GM12878 (cell line): ENCODE data around the gene CD52. TPM values are rescaled to one million over a fixed set of nuclear protein-coding genes. Genes with fewer than 3 reads are reported as not detected.

ENCODE experiments used
- ATAC-seq: fragments of 200-7000 bp; cut with Tn5 transposase; 3 replicates; pipeline ENCODE4 v1.9.1; 2020; ENCODE audit warnings: mild to moderate bottlenecking, moderate library complexity
- BruUV-seq: library from RNA; stranded (reverse); fragments of 400-500 nt; replicated peaks from 2 replicates; lab custom pipeline; 2021; lab: Mats Ljungman, UMichigan
- CTCF ChIA-PET: fragments of 300-600 bp; sonication (Branson Sonifier 250); formaldehyde crosslinking; extraction: SDS; loops from one replicate; lab custom pipeline; 2021; ENCODE audit warnings: inconsistent platforms; lab: Yijun Ruan, JAX
- POLR2A ChIA-PET: fragments of 350-600 bp; formaldehyde crosslinking; extraction: SDS; loops from one replicate; lab custom pipeline; 2021; ENCODE audit warnings: inconsistent platforms; lab: Charles Lee
- RAD21 ChIA-PET: fragments of 300-600 bp; sonication (Branson Sonifier 250); formaldehyde crosslinking; loops from one replicate; lab custom pipeline; 2023; ENCODE audit warnings: antibody characterized with exemption; ENCODE audit not compliant: unreplicated experiment; lab: Charles Lee
- SMC1A ChIA-PET: fragments of 300-600 bp; sonication (Branson Sonifier 250); formaldehyde crosslinking; loops from one replicate; lab custom pipeline; 2023; ENCODE audit not compliant: unreplicated experiment, uncharacterized antibody; lab: Charles Lee
- DNase-seq: peaks from one replicate; pipeline ENCODE4 v3.0.0-alpha.2; 2011; ENCODE audit warnings: low read depth, low spot score
- FAIRE-seq: peaks from 3 replicates; lab custom pipeline; 2011; peaks lifted over from hg19 to GRCh38; lab: Jason Lieb, UNC
- H2AFZ ChIP-seq: 2 replicates; pipeline ENCODE4 v1.6.0; 2011; ENCODE audit warnings: low read depth, low read length, control low read depth; ENCODE audit not compliant: control insufficient read depth
- H3K27ac ChIP-seq: 2 replicates; pipeline ENCODE4 v1.5.1; 2011; ENCODE audit warnings: control low read depth; ENCODE audit not compliant: control insufficient read depth, insufficient read depth
- H3K27me3 ChIP-seq, 2 experiments: replicated peaks in 1 of 2; 2 replicates each; pipeline versions ENCODE4 v1.6.0 to v1.6.1; 2011; ENCODE audit warnings: low read length in 1 of 2; ENCODE audit not compliant: control insufficient read depth in 2 of 2, insufficient read depth in 2 of 2
- H3K36me3 ChIP-seq, 2 experiments: 2 replicates each; pipeline ENCODE4 v1.5.1; 2011; ENCODE audit warnings: low read length in 1 of 2; ENCODE audit not compliant: control insufficient read depth in 2 of 2, insufficient read depth in 2 of 2
- H3K4me1 ChIP-seq: 2 replicates; pipeline ENCODE4 v1.6.1; 2011; ENCODE audit warnings: mild to moderate bottlenecking, low read length, moderate library complexity, mixed read lengths; ENCODE audit not compliant: control insufficient read depth, insufficient read depth
- H3K4me2 ChIP-seq: 2 replicates; pipeline ENCODE4 v1.6.0; 2011; ENCODE audit warnings: control low read depth; ENCODE audit not compliant: control insufficient read depth, insufficient read depth
- H3K4me3 ChIP-seq: fragments of 200-600 bp; sonication (generic); 2 replicates; pipeline ENCODE4 v1.5.1; 2016
- H3K79me2 ChIP-seq: 2 replicates; pipeline ENCODE4 v1.6.0; 2011; ENCODE audit warnings: low read length; ENCODE audit not compliant: control insufficient read depth, insufficient read depth
- H3K9ac ChIP-seq: 2 replicates; pipeline ENCODE4 v1.8.0; 2011; ENCODE audit warnings: low read length, control low read depth, mixed read lengths; ENCODE audit not compliant: control insufficient read depth, insufficient read depth
- H3K9me3 ChIP-seq: replicated peaks from 3 replicates; pipeline ENCODE4 v1.5.1; 2011; ENCODE audit warnings: mild to moderate bottlenecking, low read length; ENCODE audit not compliant: control insufficient read depth, insufficient read depth
- H4K20me1 ChIP-seq: 2 replicates; pipeline ENCODE4 v1.6.0; 2011; ENCODE audit not compliant: control insufficient read depth, insufficient read depth
- HDGF ChIP-seq: fragments of 450-650 bp; IDR thresholded peaks from 2 replicates; pipeline ENCODE4 v1.6.1; 2016; ENCODE audit warnings: antibody characterized with exemption
- PAX5 ChIP-seq: IDR thresholded peaks from 2 replicates; pipeline ENCODE4 v1.6.1; 2011; ENCODE audit warnings: low read depth, low read length, borderline replicate concordance
- RELA ChIP-seq: fragments of 450-650 bp; IDR thresholded peaks from 2 replicates; pipeline ENCODE4 v1.8.0; 2014; ENCODE audit warnings: borderline replicate concordance; ENCODE audit not compliant: partially characterized antibody
- WGBS: methylation state at CpG from one replicate; pipeline ENCODE4 v1.1.6; 2016; ENCODE audit warnings: low lambda C conversion rate; ENCODE audit not compliant: insufficient replicate concordance, insufficient coverage; ENCODE audit errors: missing lambda C conversion rate; 5-methylcytosine and 5-hydroxymethylcytosine counted together
- in situ Hi-C: fragments of 300-500 bp; cut with MboI; formaldehyde crosslinking; loops from 9 replicates; pipeline ENCODE4 v1.14.3; 2018; ENCODE audit warnings: mixed read lengths
- intact Hi-C: fragments of 100-400 bp; cut with micrococcal nuclease; formaldehyde crosslinking; loops from one replicate; pipeline ENCODE4 v1.14.2; 2022; ENCODE audit not compliant: unreplicated experiment
- polyA plus RNA-seq, 11 experiments: library from polyadenylated mRNA; depleted of rRNA in 4 of 11; unstranded in 6 of 11; stranded (reverse) in 5 of 11; fragments of >200 nt; fragmentation: Nextera tagmentation in 4 of 11; fragmentation: Illumina TruSeq in 1 of 11; extraction: Ambion mirVana in 4 of 11; extraction: Trizol in 1 of 11; gene quantifications; 1 replicate in 1 of 11; 2 replicates in 10 of 11; pipeline versions ENCODE4 v1.2.1 to v1.2.3, GENCODE V29; 2011 to 2016; ENCODE audit warnings: inconsistent platforms in 2 of 11, missing spikeins in 2 of 11, low read depth in 1 of 11
- total RNA-seq, 4 experiments: library from RNA; depleted of rRNA in 3 of 4; stranded (reverse); fragments of >200 nt in 3 of 4; fragmentation: Illumina TruSeq in 1 of 4; extraction: Trizol in 1 of 4; gene quantifications; 2 replicates each; pipeline versions ENCODE4 v1.2.1 to v1.2.3, GENCODE V29; 2013 to 2021
- TF ChIP-seq, protein P1 (sequence below): fragments of 450-650 bp; conservative IDR thresholded peaks from 2 replicates; pipeline ENCODE4 v1.6.1; 2017; ENCODE audit warnings: mild to moderate bottlenecking, moderate library complexity

The CD52 gene
- total and polyA plus RNA-seq, 10 of the 15 experiments (the other 5 are each of a cell fraction or from before 2014, with no cell fraction given) = 237 to 2,736 (median 532) TPM

DNA sequence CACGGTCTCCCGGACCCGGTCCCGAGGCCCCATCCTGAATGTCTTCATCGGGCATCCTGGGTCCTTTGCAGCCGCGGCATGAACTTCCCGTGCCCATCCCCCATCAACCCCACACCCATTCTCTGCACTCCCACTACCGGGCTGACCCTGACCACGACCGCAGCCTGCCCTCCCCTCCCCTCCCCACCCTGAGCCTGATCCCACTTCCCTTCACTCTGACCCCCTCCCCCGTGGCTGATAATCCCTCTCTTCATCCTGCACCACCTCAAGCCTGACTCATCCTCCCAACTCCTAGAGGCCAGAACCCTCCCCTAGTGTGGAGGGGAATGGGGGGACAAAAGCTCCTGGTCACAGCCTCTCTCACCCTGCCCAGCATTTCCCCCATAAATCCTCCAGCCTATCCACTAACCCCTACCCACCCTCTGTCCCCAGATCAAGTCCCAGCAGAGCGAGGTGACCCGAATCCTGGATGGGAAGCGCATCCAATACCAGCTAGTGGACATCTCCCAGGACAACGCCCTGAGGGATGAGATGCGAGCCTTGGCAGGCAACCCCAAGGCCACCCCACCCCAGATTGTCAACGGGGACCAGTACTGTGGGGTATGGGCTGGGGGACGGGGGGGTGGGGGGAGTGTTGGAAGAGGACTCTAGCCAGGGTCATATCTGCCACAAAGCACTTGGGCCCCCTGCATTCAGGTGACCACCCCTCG lies 37.3 kb upstream of the CD52 start:
- WGBS = 34% methylated on average over 17 of the region's 20 CpGs
- Histone ChIP-seq H3K9me3 (no peaks in the 10 kb centered on the region), H3K27me3 (no peaks in the 10 kb centered on the region), H4K20me1 (no peaks in the 10 kb centered on the region), H3K4me3 (peak overlapping the region; percentile 88), H2AFZ (peak overlapping the region; percentile 92; the same call in 1 of the 2 replicates), H3K79me2 (peaks cover 26% of the 10 kb centered on the region), H3K36me3 (peaks cover 14 to 17% of the 10 kb centered on the region in 2 experiments), H3K4me1 (peaks cover 53% of the 10 kb centered on the region), H3K9ac (peak overlapping the region; percentile 91), H3K4me2 (peak overlapping the region; percentile 98), H3K27ac (peak overlapping the region; percentile 87)
- TF ChIP-seq, protein P1, sequence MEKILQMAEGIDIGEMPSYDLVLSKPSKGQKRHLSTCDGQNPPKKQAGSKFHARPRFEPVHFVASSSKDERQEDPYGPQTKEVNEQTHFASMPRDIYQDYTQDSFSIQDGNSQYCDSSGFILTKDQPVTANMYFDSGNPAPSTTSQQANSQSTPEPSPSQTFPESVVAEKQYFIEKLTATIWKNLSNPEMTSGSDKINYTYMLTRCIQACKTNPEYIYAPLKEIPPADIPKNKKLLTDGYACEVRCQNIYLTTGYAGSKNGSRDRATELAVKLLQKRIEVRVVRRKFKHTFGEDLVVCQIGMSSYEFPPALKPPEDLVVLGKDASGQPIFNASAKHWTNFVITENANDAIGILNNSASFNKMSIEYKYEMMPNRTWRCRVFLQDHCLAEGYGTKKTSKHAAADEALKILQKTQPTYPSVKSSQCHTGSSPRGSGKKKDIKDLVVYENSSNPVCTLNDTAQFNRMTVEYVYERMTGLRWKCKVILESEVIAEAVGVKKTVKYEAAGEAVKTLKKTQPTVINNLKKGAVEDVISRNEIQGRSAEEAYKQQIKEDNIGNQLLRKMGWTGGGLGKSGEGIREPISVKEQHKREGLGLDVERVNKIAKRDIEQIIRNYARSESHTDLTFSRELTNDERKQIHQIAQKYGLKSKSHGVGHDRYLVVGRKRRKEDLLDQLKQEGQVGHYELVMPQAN = 0 out of 2 replicates have a peak, but pooled peaks have one; percentile 27
- TF ChIP-seq HDGF = peak; percentile 72; the same call in 1 of the 2 replicates
- 0 out of 2 replicates have a peak, but pooled peaks have one; percentile 1 for TF ChIP-seq PAX5
- no peak for TF ChIP-seq RELA
- intact Hi-C loops (no loop called here), in situ Hi-C loops (no loop called here)
- POLR2A ChIA-PET = interaction anchor here (0.6 to 3.5 kb wide), 7 partner anchors 8 to 98 kb away, joined by 3 to 31 read pairs (median 5); partner anchors contain the start of gene CD52
- ATAC-seq (no peak), FAIRE-seq (no peak), DNase-seq (no peak)
- CTCF ChIA-PET = interaction anchor here (1.4 to 18.0 kb wide), 7 partner anchors 8 to 136 kb away, joined by 4 to 879 read pairs (median 13); partner anchors contain the start of genes CD52 and CEP85
- RAD21 ChIA-PET = interaction anchor here (0.7 to 8.9 kb wide), 6 partner anchors 8 to 136 kb away, joined by 3 to 113 read pairs (median 3); partner anchors contain the start of gene CD52
- SMC1A ChIA-PET = interaction anchor here (1.2 to 9.1 kb wide), 4 partner anchors 8 to 45 kb away, joined by 3 to 119 read pairs (median 12); partner anchors contain the start of gene CD52
- BruUV-seq = no TSS peak
